ENCODE results near the gene QTRT2. TPM values are rescaled to one million over a fixed set of nuclear protein-coding genes. Genes with fewer than 3 reads are reported as not detected.

The QTRT2 gene
- total RNA-seq, 1 experiment from 2014 or later = 47.7 TPM

GRCh38 chr3:114112696-114113095 lies 56.2 kb downstream of the QTRT2 start:
- no peak overlapping the region for H3K4me2 ChIP-seq (ENCODE audit: low read length)
- H3K9me2 ChIP-seq (ENCODE audit: insufficient read depth) = no peaks in the 10 kb centered on the region
- no peak overlapping the region for H3K9ac ChIP-seq (ENCODE audit: low read length)
- no peak for TF ChIP-seq FOSL1 (IDR thresholded peaks at IDR 0.05; ENCODE audit: low read depth)
- TF ChIP-seq EZH2phosphoT487 (IDR thresholded peaks at IDR 0.05; ENCODE audit: borderline replicate concordance) = no peak
- TF ChIP-seq SIN3A (IDR thresholded peaks at IDR 0.05; ENCODE audit: low read depth) = no peak
- no peak for TF ChIP-seq SP1 (IDR thresholded peaks at IDR 0.05; ENCODE audit: low read depth)
- TF ChIP-seq JUND (IDR thresholded peaks at IDR 0.05) = no peak
- no peak for TF ChIP-seq ZFX (IDR thresholded peaks at IDR 0.05)
- no peak for TF ChIP-seq TCF7L2 (IDR thresholded peaks at IDR 0.05; ENCODE audit: borderline replicate concordance, extremely low read depth, insufficient read depth, insufficient read length)
- ChIA-PET RAD21 (ENCODE audit: low non-redundant PET in 1 of 2, low total read pairs in 2 of 2, uncharacterized antibody in 2 of 2, unreplicated experiment in 2 of 2) (no interaction called here), POLR2A (no interaction called here), CTCF (no interaction called here)
- DNase-seq (ENCODE audit: low read depth, low spot score) (no peak), ATAC-seq (no peak)
- H4K20me1 ChIP-seq (ENCODE audit: insufficient read depth) = no peaks in the 10 kb centered on the region
- H3K27ac ChIP-seq (ENCODE audit: low read depth, low read length) = no peak overlapping the region
- BruUV-seq (replicated peaks) = no TSS peak
- intact Hi-C loops (cut with micrococcal nuclease) = no loop called here
- H3K79me2 ChIP-seq (ENCODE audit: insufficient read depth, low read length) = no peaks in the 10 kb centered on the region
- H3K4me3 ChIP-seq (replicated peaks in 1 of 2; ENCODE audit: low read depth in 1 of 2, low read length in 2 of 2) = no peak overlapping the region
- no peaks in the 10 kb centered on the region for H3K4me1 ChIP-seq (ENCODE audit: control insufficient read depth in 1 of 2, insufficient read depth in 2 of 2, low read length in 2 of 2)
- H2AFZ ChIP-seq (ENCODE audit: low read depth, low read length, poor library complexity, severe bottlenecking) = no peak overlapping the region
- no peaks in the 10 kb centered on the region for H3K9me3 ChIP-seq (ENCODE audit: control insufficient read depth in 1 of 2, insufficient read depth in 1 of 2, low read depth in 1 of 2, low read length in 2 of 2)
- peaks cover 4% of the 10 kb centered on the region; the same call in 1 of the 2 replicates for H3K27me3 ChIP-seq (ENCODE audit: insufficient read depth, low read length)
- no peaks in the 10 kb centered on the region for H3K36me3 ChIP-seq (ENCODE audit: control insufficient read depth in 1 of 2, insufficient read depth in 2 of 2, low read length in 2 of 2)

GRCh38 chr3:114114719-114115118 lies 58.2 kb downstream of the QTRT2 start:
- no peaks in the 10 kb centered on the region for H3K9me3 ChIP-seq (ENCODE audit: control insufficient read depth in 1 of 2, insufficient read depth in 1 of 2, low read depth in 1 of 2, low read length in 2 of 2)
- H3K27ac ChIP-seq (ENCODE audit: low read depth, low read length) = no peak overlapping the region
- no peak overlapping the region for H3K4me3 ChIP-seq (replicated peaks in 1 of 2; ENCODE audit: low read depth in 1 of 2, low read length in 2 of 2)
- H3K9me2 ChIP-seq (ENCODE audit: insufficient read depth) = no peaks in the 10 kb centered on the region
- H3K9ac ChIP-seq (ENCODE audit: low read length) = no peak overlapping the region
- no peaks in the 10 kb centered on the region for H3K79me2 ChIP-seq (ENCODE audit: insufficient read depth, low read length)
- CTCF ChIA-PET = no interaction called here
- H3K36me3 ChIP-seq (ENCODE audit: control insufficient read depth in 1 of 2, insufficient read depth in 2 of 2, low read length in 2 of 2) = no peaks in the 10 kb centered on the region
- RAD21 ChIA-PET (ENCODE audit: low non-redundant PET in 1 of 2, low total read pairs in 2 of 2, uncharacterized antibody in 2 of 2, unreplicated experiment in 2 of 2) = no interaction called here
- TF ChIP-seq ATF3 (IDR thresholded peaks at IDR 0.05) (no peak), MAX (IDR thresholded peaks at IDR 0.05) (no peak), ELF1 (IDR thresholded peaks at IDR 0.05; ENCODE audit: borderline replicate concordance, low read depth) (no peak), EGR1 (IDR thresholded peaks at IDR 0.05; ENCODE audit: low read depth) (no peak), ZBTB33 (IDR thresholded peaks at IDR 0.05; ENCODE audit: extremely low read depth, insufficient replicate concordance, low read length) (no peak), RAD21 (IDR thresholded peaks at IDR 0.05; ENCODE audit: low read depth) (no peak), EZH2 (IDR thresholded peaks at IDR 0.05) (no peak), FOSL1 (IDR thresholded peaks at IDR 0.05; ENCODE audit: low read depth) (no peak)
- DNase-seq (ENCODE audit: low read depth, low spot score) (no peak), ATAC-seq (no peak)
- no peak overlapping the region for H2AFZ ChIP-seq (ENCODE audit: low read depth, low read length, poor library complexity, severe bottlenecking)
- no peaks in the 10 kb centered on the region for H4K20me1 ChIP-seq (ENCODE audit: insufficient read depth)
- BruUV-seq (replicated peaks) = no TSS peak
- intact Hi-C loops (cut with micrococcal nuclease) = no loop called here
- peaks cover 4% of the 10 kb centered on the region; the same call in 1 of the 2 replicates for H3K27me3 ChIP-seq (ENCODE audit: insufficient read depth, low read length)
- POLR2A ChIA-PET = no interaction called here
- no peak overlapping the region for H3K4me2 ChIP-seq (ENCODE audit: low read length)
- no peaks in the 10 kb centered on the region for H3K4me1 ChIP-seq (ENCODE audit: control insufficient read depth in 1 of 2, insufficient read depth in 2 of 2, low read length in 2 of 2)
